SU-DHL-6 (cell line): Measurements from ENCODE around the gene PCDHB1.

Experiments used
- H2AFZ ChIP-seq: fragments of 200-600 bp; sonication (generic); 2 replicates; pipeline ENCODE4 v1.6.1; 2014; ENCODE audit warnings: low read depth, mild to moderate bottlenecking, moderate library complexity, mixed read lengths, antibody characterized with exemption, low read length; ENCODE audit not compliant: severe bottlenecking
- H3F3A ChIP-seq: fragments of 200-600 bp; shearing (Covaris generic); 2 replicates; pipeline ENCODE4 v1.6.0; 2016; ENCODE audit warnings: antibody characterized with exemption, mild to moderate bottlenecking; ENCODE audit not compliant: insufficient read depth
- H3K27ac ChIP-seq: fragments of 200-600 bp; sonication (generic); 2 replicates; pipeline ENCODE4 v1.5.1; 2016; ENCODE audit warnings: low read depth, mild to moderate bottlenecking, low read length, moderate library complexity, mixed read lengths
- H3K27me3 ChIP-seq: fragments of 200-600 bp; sonication (generic), shearing (Covaris generic); 2 replicates; pipeline ENCODE4 v1.6.0; 2014; ENCODE audit warnings: mild to moderate bottlenecking, low read length
- H3K36me3 ChIP-seq: fragments of 200-600 bp; sonication (generic); 2 replicates; pipeline ENCODE4 v1.6.1; 2014; ENCODE audit warnings: mild to moderate bottlenecking, low read length, mixed read lengths
- H3K4me2 ChIP-seq: fragments of 300-600, 200-600 bp; shearing (Covaris generic), sonication (generic); 2 replicates; pipeline ENCODE4 v1.6.0; 2014; ENCODE audit warnings: low read length, low read depth, mild to moderate bottlenecking; ENCODE audit not compliant: poor library complexity, severe bottlenecking
- H3K4me3 ChIP-seq: fragments of 200-600 bp; sonication (generic); 2 replicates; pipeline ENCODE4 v1.5.1; 2014; ENCODE audit warnings: antibody characterized with exemption, low read length, mild to moderate bottlenecking, mixed read lengths; ENCODE audit not compliant: insufficient read depth, poor library complexity, severe bottlenecking
- H3K79me2 ChIP-seq: fragments of 200-600 bp; sonication (generic); 2 replicates; pipeline ENCODE4 v1.6.1; 2014; ENCODE audit warnings: mild to moderate bottlenecking, low read length, moderate library complexity; ENCODE audit not compliant: insufficient read depth
- H3K9ac ChIP-seq: fragments of 200-600 bp; sonication (generic); 2 replicates; pipeline ENCODE4 v1.7.0; 2014; ENCODE audit warnings: mild to moderate bottlenecking, low read length
- H3K9me2 ChIP-seq: fragments of 200-600 bp; sonication (generic); replicated peaks from 2 replicates; pipeline ENCODE4 v1.6.1; 2014; ENCODE audit warnings: low read length; ENCODE audit not compliant: insufficient read depth
- H3K9me3 ChIP-seq: fragments of 200-600 bp; sonication (generic); 2 replicates; pipeline ENCODE4 v1.6.1; 2014; ENCODE audit warnings: low read length, mixed read lengths; ENCODE audit not compliant: insufficient read depth
- H4K20me1 ChIP-seq: fragments of 200-600 bp; sonication (generic); 2 replicates; pipeline ENCODE4 v1.6.1; 2014; ENCODE audit warnings: low read depth, mild to moderate bottlenecking, antibody characterized with exemption, low read length, moderate library complexity, mixed read lengths
- CTCF ChIP-seq: fragments of 200-600 bp; sonication (generic); IDR thresholded peaks from one replicate; pipeline ENCODE4 v1.5.1; 2017; ENCODE audit warnings: antibody characterized with exemption, mild to moderate bottlenecking, low read length, moderate library complexity; ENCODE audit not compliant: insufficient read depth, poor library complexity, severe bottlenecking
- EZH2phosphoT487 ChIP-seq: fragments of 200-600 bp; sonication (generic), shearing (Covaris generic); conservative IDR thresholded peaks from 2 replicates; pipeline ENCODE4 v1.6.1; 2018; ENCODE audit warnings: mild to moderate bottlenecking, antibody characterized with exemption, low read length, moderate library complexity, mixed read lengths

The PCDHB1 gene

GRCh38 chr5:141050622-141051520 lies at the start of gene PCDHB1:
Gene PCDHB1 (plus strand): TSS chr5:141051374. CDS start chr5:141051471, 97 bp downstream.
- Histone ChIP-seq H3K9me3 (no peaks in the 10 kb centered on the region), H3K4me2 (no peak within 1 kb of the TSS), H3K27ac (no peak within 1 kb of the TSS), H3K36me3 (no peaks in the 10 kb centered on the region), H3K9ac (no peak within 1 kb of the TSS), H3K4me3 (no peak within 1 kb of the TSS), H3K27me3 (no peaks in the 10 kb centered on the region), H4K20me1 (no peaks in the 10 kb centered on the region), H3K79me2 (no peaks in the 10 kb centered on the region), H2AFZ (no peak within 1 kb of the TSS), H3K9me2 (no peaks in the 10 kb centered on the region), H3F3A (no peaks in the 10 kb centered on the region)
- no peak for TF ChIP-seq EZH2phosphoT487
- no peak for TF ChIP-seq CTCF

- H3K36me3 ChIP-seq = no peaks in the 10 kb centered on the region
- TF ChIP-seq EZH2phosphoT487 (no peak), CTCF (no peak)
- no peaks in the 10 kb centered on the region for H3K9me2 ChIP-seq
- H3K4me2 ChIP-seq = no peak overlapping the region
- no peaks in the 10 kb centered on the region for H3K9me3 ChIP-seq
- no peak overlapping the region for H3K27ac ChIP-seq
- no peaks in the 10 kb centered on the region for H3F3A ChIP-seq
- H3K27me3 ChIP-seq = no peaks in the 10 kb centered on the region
- H4K20me1 ChIP-seq = no peaks in the 10 kb centered on the region
- H2AFZ ChIP-seq = no peak overlapping the region
- no peaks in the 10 kb centered on the region for H3K79me2 ChIP-seq
- no peak overlapping the region for H3K4me3 ChIP-seq
- H3K9ac ChIP-seq = no peak overlapping the region
These were observed 49.7 kb upstream of the PCDHB1 start for GRCh38 chr5:141001446-141001843.

- Histone ChIP-seq H2AFZ (no peak overlapping the region), H3K27ac (no peak overlapping the region), H3K9me2 (no peaks in the 10 kb centered on the region), H3K4me2 (no peak overlapping the region), H3K36me3 (no peaks in the 10 kb centered on the region), H3K9ac (no peak overlapping the region), H3K9me3 (no peaks in the 10 kb centered on the region), H3K27me3 (no peaks in the 10 kb centered on the region), H4K20me1 (no peaks in the 10 kb centered on the region), H3K4me3 (no peak overlapping the region), H3K79me2 (no peaks in the 10 kb centered on the region), H3F3A (no peaks in the 10 kb centered on the region)
- TF ChIP-seq CTCF (no peak), EZH2phosphoT487 (no peak)
These were observed 49.1 kb upstream of the PCDHB1 start for GRCh38 chr5:141001844-141002604.
